ENCODE results near the gene FAM171A1. TPM values are rescaled to one million over a fixed set of nuclear protein-coding genes. Genes with fewer than 3 reads are reported as not detected.

The FAM171A1 gene
- total and polyA plus RNA-seq, 4 donors: 3.4 to 23.5 (median 9.7) TPM

DNA sequence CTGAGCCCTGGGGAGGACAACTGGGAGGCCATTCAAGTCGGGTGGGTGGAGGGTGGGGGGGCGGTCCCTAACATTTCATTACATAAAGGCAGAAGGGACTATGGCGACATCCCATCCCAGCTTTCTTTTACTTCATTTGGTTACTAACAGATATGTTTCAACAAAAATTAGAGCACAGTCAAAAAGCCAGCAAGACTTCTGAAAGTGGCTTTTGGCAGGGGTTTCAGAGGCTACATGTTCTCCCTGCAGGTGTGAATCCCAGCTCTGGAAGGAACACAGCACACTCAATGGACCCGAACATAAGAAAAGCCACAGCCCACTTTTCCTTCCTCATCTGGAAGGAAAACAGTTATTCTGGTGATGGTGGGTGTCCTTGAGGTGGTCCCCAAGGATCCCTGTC, 7.1 kb downstream of the FAM171A1 start:
- H3K9ac ChIP-seq (ENCODE audit: insufficient read depth in 1 of 2, low read length in 2 of 2): no peak overlapping the region
- no peak for ATAC-seq (ENCODE audit: insufficient read depth, low FRiP score)

DNA sequence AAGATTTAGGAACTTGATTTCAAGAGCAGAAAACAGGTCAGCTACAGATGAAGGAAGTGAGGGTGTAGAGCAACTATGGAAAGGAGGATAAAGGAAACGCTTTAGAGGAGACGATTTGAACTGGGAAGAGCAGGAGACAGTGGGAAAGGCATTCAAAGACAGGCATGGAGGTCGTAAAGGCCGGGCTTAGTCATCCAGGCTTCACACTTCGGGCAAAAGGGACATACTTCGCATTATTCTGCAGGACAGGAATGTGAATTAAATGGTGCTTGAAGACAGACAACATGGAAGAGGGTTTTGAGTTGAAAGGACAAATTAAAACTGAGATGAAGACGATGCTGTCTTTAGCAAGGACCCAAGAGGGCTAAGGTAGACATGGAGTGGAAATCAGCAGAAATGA, 8.1 kb downstream of the FAM171A1 start:
- H3K36me3 ChIP-seq (ENCODE audit: control insufficient read depth in 4 of 4, insufficient read depth in 4 of 4, low read length in 4 of 4): no peaks in the 10 kb centered on the region
- peaks cover 0 to 11% (median 2%) of the 10 kb centered on the region in 5 donors for H3K4me1 ChIP-seq (ENCODE audit: control insufficient read depth in 5 of 5, insufficient read depth in 5 of 5, low read length in 5 of 5)
- 75 to 76% methylated on average over 7 of the region's 7 CpGs for WGBS, 2 donors
- H3K9me3 ChIP-seq (ENCODE audit: control insufficient read depth in 4 of 4, insufficient read depth in 3 of 4, low read length in 3 of 4): peaks cover 0 to 1% (median 0%) of the 10 kb centered on the region in 4 donors
- no peak overlapping the region for H3K27ac ChIP-seq (ENCODE audit: low read depth in 1 of 2, low read length in 1 of 2)
- no peak overlapping the region for H3K9ac ChIP-seq (ENCODE audit: insufficient read depth in 1 of 2, low read length in 2 of 2)
- TF ChIP-seq, protein P1, sequence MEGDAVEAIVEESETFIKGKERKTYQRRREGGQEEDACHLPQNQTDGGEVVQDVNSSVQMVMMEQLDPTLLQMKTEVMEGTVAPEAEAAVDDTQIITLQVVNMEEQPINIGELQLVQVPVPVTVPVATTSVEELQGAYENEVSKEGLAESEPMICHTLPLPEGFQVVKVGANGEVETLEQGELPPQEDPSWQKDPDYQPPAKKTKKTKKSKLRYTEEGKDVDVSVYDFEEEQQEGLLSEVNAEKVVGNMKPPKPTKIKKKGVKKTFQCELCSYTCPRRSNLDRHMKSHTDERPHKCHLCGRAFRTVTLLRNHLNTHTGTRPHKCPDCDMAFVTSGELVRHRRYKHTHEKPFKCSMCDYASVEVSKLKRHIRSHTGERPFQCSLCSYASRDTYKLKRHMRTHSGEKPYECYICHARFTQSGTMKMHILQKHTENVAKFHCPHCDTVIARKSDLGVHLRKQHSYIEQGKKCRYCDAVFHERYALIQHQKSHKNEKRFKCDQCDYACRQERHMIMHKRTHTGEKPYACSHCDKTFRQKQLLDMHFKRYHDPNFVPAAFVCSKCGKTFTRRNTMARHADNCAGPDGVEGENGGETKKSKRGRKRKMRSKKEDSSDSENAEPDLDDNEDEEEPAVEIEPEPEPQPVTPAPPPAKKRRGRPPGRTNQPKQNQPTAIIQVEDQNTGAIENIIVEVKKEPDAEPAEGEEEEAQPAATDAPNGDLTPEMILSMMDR (IDR thresholded peaks at IDR 0.05; ENCODE audit: control extremely low read depth, extremely low read depth): no peak
- DNase-seq: no peak
- ATAC-seq (ENCODE audit: insufficient read depth, low FRiP score): no peak
- H3K4me3 ChIP-seq: no peak overlapping the region
- H3K27me3 ChIP-seq (ENCODE audit: control insufficient read depth in 3 of 3, insufficient read depth in 3 of 3, low read length in 2 of 3): no peaks in the 10 kb centered on the region

More for the DNA sequence above, 7.1 kb downstream of the FAM171A1 start:
- Histone ChIP-seq H3K27me3 (ENCODE audit: control insufficient read depth in 3 of 3, insufficient read depth in 3 of 3, low read length in 2 of 3) (no peaks in the 10 kb centered on the region), H3K4me3 (no peak overlapping the region), H3K9me3 (ENCODE audit: control insufficient read depth in 4 of 4, insufficient read depth in 3 of 4, low read length in 3 of 4) (peaks cover 0 to 1% (median 0%) of the 10 kb centered on the region in 4 donors), H3K36me3 (ENCODE audit: control insufficient read depth in 4 of 4, insufficient read depth in 4 of 4, low read length in 4 of 4) (no peaks in the 10 kb centered on the region), H3K4me1 (ENCODE audit: control insufficient read depth in 5 of 5, insufficient read depth in 5 of 5, low read length in 5 of 5) (peaks cover 2 to 19% (median 5%) of the 10 kb centered on the region in 5 donors), H3K27ac (ENCODE audit: low read depth in 1 of 2, low read length in 1 of 2) (no peak overlapping the region)
- no peak for DNase-seq
- 89 to 91% methylated on average over 4 of the region's 4 CpGs for WGBS, 2 donors
- TF ChIP-seq, protein P1 (IDR thresholded peaks at IDR 0.05; ENCODE audit: control extremely low read depth, extremely low read depth): no peak

DNA sequence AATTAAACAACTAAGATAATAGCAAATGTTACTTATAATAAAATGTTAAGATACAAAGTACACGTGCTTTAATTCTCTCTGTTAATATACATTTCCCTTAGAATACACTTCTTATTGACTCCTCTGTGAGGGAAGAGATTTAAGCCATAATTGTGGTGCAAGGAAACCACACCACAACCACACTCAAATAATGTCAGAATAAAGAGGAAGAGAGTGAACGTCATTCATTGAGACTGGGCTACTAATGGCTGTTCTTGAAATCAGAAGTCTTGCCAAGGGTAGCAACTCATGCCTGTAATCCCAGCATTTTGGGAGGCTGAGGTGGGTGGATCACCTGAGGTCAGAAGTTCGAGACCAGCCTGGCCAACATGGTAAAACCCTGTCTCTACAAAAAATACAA, 10.0 kb downstream of the FAM171A1 start:
- ATAC-seq (ENCODE audit: insufficient read depth, low FRiP score) (no peak), DNase-seq (no peak)
- Histone ChIP-seq H3K27me3 (ENCODE audit: control insufficient read depth in 3 of 3, insufficient read depth in 3 of 3, low read length in 2 of 3) (no peaks in the 10 kb centered on the region), H3K4me3 (no peak overlapping the region), H3K4me1 (ENCODE audit: control insufficient read depth in 5 of 5, insufficient read depth in 5 of 5, low read length in 5 of 5) (peaks cover 0 to 7% (median 0%) of the 10 kb centered on the region in 5 donors), H3K36me3 (ENCODE audit: control insufficient read depth in 4 of 4, insufficient read depth in 4 of 4, low read length in 4 of 4) (no peaks in the 10 kb centered on the region), H3K9ac (ENCODE audit: insufficient read depth in 1 of 2, low read length in 2 of 2) (no peak overlapping the region), H3K27ac (ENCODE audit: low read depth in 1 of 2, low read length in 1 of 2) (no peak overlapping the region), H3K9me3 (ENCODE audit: control insufficient read depth in 4 of 4, insufficient read depth in 3 of 4, low read length in 3 of 4) (peaks cover 0 to 1% (median 0%) of the 10 kb centered on the region in 4 donors)
- TF ChIP-seq, protein P1 (IDR thresholded peaks at IDR 0.05; ENCODE audit: control extremely low read depth, extremely low read depth): no peak
- 42 to 67% methylated on average over 3 of the region's 3 CpGs for WGBS, 2 donors

DNA sequence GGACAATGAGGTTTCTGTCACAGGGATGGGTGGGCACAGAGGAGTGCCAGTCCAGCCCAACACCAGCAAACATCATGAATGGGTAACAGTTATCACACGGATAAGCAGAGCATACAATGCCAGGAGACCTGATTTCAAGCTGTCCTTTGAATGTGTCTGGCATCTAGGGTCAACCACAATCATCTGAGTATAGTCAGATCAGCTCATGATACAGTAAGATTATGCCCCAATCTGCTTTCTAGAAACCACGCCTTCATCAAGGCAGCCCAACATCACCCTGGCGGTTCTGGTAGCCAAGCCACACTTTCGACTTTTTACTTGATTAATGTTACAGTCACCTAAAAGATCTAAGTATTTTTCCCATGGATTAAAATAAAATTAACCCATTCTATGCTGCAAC, 10.5 kb downstream of the FAM171A1 start:
- no peak overlapping the region for H3K27ac ChIP-seq (ENCODE audit: low read depth in 1 of 2, low read length in 1 of 2)
- no peak overlapping the region for H3K9ac ChIP-seq (ENCODE audit: insufficient read depth in 1 of 2, low read length in 2 of 2)
- WGBS, 2 donors: 86 to 88% methylated on average over 4 of the region's 4 CpGs
- peaks cover 0 to 1% (median 0%) of the 10 kb centered on the region in 4 donors for H3K9me3 ChIP-seq (ENCODE audit: control insufficient read depth in 4 of 4, insufficient read depth in 3 of 4, low read length in 3 of 4)
- H3K36me3 ChIP-seq (ENCODE audit: control insufficient read depth in 4 of 4, insufficient read depth in 4 of 4, low read length in 4 of 4): no peaks in the 10 kb centered on the region
- peaks cover 0 to 7% (median 0%) of the 10 kb centered on the region in 5 donors for H3K4me1 ChIP-seq (ENCODE audit: control insufficient read depth in 5 of 5, insufficient read depth in 5 of 5, low read length in 5 of 5)
- H3K4me3 ChIP-seq: no peak overlapping the region
- DNase-seq (no peak), ATAC-seq (ENCODE audit: insufficient read depth, low FRiP score) (no peak)
- no peaks in the 10 kb centered on the region for H3K27me3 ChIP-seq (ENCODE audit: control insufficient read depth in 3 of 3, insufficient read depth in 3 of 3, low read length in 2 of 3)
- TF ChIP-seq, protein P1 (IDR thresholded peaks at IDR 0.05; ENCODE audit: control extremely low read depth, extremely low read depth): no peak

Measured in lung (tissue), 12 donors.